HUES48 (cell line): ENCODE data around the gene NLRP6.

Experiments used
- H3K27ac ChIP-seq: one replicate; pipeline ENCODE4 v1.7.0; 2013; ENCODE audit warnings: low read depth, low read length, inconsistent platforms
- H3K27me3 ChIP-seq: 2 replicates; pipeline ENCODE4 v1.6.1; 2013; ENCODE audit warnings: mild to moderate bottlenecking, low read length; ENCODE audit not compliant: control insufficient read depth, insufficient read depth
- H3K36me3 ChIP-seq: 2 replicates; pipeline ENCODE4 v1.6.1; 2013; ENCODE audit warnings: low read length; ENCODE audit not compliant: control insufficient read depth, insufficient read depth
- H3K4me1 ChIP-seq: 2 replicates; pipeline ENCODE4 v1.6.1; 2013; ENCODE audit warnings: mild to moderate bottlenecking, low read length; ENCODE audit not compliant: control insufficient read depth, insufficient read depth
- H3K4me3 ChIP-seq: 2 replicates; pipeline ENCODE4 v1.5.1; 2013; ENCODE audit warnings: mild to moderate bottlenecking, low read depth, low read length
- H3K9ac ChIP-seq: 2 replicates; pipeline ENCODE4 v1.6.1; 2013; ENCODE audit warnings: mild to moderate bottlenecking, low read depth, low read length, moderate library complexity
- H3K9me3 ChIP-seq: 2 replicates; pipeline ENCODE4 v1.6.1; 2013; ENCODE audit warnings: low read length; ENCODE audit not compliant: control insufficient read depth, insufficient read depth

The NLRP6 gene

GRCh38 chr11:289712-290620 is 11.8 kb downstream of the NLRP6 start:
- peak overlapping the region; percentile 37; the same call in 1 of the 2 replicates for H3K4me3 ChIP-seq
- H3K4me1 ChIP-seq: peaks cover 13% of the 10 kb centered on the region
- no peak overlapping the region for H3K27ac ChIP-seq
- no peaks in the 10 kb centered on the region for H3K9me3 ChIP-seq
- H3K9ac ChIP-seq: no peak overlapping the region
- H3K27me3 ChIP-seq: peaks cover 26% of the 10 kb centered on the region
- peaks cover 31% of the 10 kb centered on the region for H3K36me3 ChIP-seq

DNA sequence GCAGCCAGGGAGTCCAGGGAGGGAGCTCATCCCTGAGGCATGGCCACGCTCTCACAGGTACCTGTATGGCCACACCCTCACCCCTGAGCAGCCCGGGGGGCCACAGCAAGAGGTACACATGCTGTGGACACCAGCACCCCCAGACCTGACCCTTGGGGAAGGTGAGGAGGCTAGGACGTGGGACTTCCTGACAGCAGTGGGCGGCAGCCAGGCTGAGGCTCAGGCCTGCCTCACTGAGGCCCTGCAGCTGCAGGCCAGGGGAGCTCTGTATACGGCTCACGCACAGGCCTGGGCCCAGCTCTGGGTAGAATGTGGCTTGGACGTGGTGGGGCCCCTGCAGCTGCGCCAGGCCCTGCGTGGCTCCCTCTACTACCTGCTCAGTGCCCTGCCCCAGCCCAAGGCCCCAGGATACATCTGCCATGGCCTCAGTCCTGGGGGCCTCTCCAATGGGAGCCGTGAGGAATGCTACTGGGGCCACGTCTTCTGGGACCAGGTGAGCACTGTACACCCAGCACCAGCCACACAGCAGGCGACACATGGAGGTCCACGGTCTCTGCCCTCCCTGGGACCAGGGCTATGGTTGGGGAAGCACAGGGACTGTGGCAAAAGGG is 12.5 kb downstream of the NLRP6 start:
- Histone ChIP-seq H3K9ac (no peak overlapping the region), H3K4me1 (peaks cover 13% of the 10 kb centered on the region), H3K27ac (no peak overlapping the region), H3K9me3 (no peaks in the 10 kb centered on the region), H3K4me3 (no peak overlapping the region), H3K27me3 (peaks cover 25% of the 10 kb centered on the region), H3K36me3 (peaks cover 37% of the 10 kb centered on the region)

DNA sequence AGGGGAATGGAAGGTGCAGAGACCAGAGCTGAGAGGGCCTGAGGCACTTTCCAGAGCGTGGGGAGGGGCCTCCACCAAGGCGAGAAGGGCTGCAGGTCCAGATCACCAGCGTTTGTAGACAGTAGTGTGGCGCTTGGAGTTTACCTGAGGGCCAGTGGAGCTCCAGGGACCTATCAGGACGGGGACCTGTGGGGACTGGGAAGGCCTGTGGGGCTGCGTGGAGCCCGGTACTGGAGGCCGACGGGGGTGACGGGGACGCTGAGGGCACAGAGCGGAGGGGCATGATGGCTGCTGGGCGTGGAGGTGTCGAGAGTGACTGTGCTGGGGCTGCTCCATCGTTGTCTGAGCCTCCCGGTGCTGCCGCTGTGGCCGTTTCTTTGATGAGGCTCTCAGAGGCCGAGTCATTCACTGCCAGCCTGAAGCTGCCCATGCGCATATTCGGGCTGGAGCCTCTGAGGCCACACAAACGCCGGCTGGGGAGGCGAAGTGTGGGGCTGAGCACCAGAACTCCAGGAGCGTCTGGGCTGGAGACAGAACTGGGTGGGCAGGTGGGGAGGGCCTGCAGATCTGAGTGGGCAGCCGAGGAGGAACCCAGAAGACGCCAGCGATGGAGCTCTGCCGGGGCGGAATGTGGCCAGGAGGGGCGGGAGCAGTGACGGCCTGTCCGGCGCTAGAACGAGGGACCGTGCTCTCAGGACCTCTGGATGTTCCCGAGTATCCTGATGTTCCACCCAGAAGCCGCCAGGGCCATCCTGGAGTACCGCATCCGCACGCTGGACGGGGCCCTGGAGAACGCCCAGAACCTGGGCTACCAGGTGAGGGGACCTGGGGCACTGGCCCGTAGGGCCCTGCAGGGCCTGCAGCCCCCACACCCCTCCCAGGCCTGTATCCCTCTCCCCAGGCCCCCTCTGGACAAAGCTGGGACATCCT is 13.3 kb downstream of the NLRP6 start:
- Histone ChIP-seq H3K4me1 (peaks cover 13% of the 10 kb centered on the region), H3K36me3 (peaks cover 37% of the 10 kb centered on the region), H3K4me3 (no peak overlapping the region), H3K27ac (no peak overlapping the region), H3K9me3 (no peaks in the 10 kb centered on the region), H3K27me3 (peaks cover 19% of the 10 kb centered on the region), H3K9ac (no peak overlapping the region)

- no peak overlapping the region for H3K27ac ChIP-seq
- peaks cover 13% of the 10 kb centered on the region for H3K27me3 ChIP-seq
- H3K9ac ChIP-seq: no peak overlapping the region
- H3K36me3 ChIP-seq: peaks cover 37% of the 10 kb centered on the region
- H3K9me3 ChIP-seq: no peaks in the 10 kb centered on the region
- no peak overlapping the region for H3K4me3 ChIP-seq
- peaks cover 13% of the 10 kb centered on the region for H3K4me1 ChIP-seq
Observed at GRCh38 chr11:292211-293121, 14.3 kb downstream of the NLRP6 start.

DNA sequence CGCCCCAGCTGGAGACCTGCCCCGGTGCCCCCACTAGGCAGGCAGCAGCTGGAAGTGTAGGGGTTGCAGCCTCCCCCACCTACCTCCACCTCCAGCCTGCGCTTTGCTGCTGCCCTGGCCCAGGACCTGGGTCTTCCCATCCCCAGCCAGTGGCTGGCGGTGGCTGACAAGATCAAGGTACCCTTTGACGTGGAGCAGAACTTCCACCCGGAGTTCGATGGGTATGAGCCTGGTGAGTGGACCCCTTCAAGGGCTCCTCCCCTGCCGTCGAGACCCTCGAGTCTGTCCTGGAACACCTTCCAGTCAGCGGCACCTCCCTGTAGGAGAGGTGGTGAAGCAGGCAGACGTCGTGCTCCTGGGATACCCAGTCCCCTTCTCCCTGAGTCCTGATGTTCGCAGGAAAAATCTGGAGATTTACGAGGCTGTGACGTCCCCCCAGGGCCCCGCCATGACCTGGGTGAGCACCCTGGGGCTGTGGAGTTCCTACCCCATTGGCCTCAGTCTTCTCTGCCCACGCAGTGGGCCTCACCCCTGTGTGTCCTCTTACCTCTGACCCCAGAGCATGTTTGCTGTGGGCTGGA is 15.2 kb downstream of the NLRP6 start:
- Histone ChIP-seq H3K9ac (no peak overlapping the region), H3K36me3 (peaks cover 37% of the 10 kb centered on the region), H3K27me3 (peaks cover 4% of the 10 kb centered on the region), H3K27ac (no peak overlapping the region), H3K4me3 (no peak overlapping the region), H3K4me1 (peaks cover 13% of the 10 kb centered on the region), H3K9me3 (no peaks in the 10 kb centered on the region)

DNA sequence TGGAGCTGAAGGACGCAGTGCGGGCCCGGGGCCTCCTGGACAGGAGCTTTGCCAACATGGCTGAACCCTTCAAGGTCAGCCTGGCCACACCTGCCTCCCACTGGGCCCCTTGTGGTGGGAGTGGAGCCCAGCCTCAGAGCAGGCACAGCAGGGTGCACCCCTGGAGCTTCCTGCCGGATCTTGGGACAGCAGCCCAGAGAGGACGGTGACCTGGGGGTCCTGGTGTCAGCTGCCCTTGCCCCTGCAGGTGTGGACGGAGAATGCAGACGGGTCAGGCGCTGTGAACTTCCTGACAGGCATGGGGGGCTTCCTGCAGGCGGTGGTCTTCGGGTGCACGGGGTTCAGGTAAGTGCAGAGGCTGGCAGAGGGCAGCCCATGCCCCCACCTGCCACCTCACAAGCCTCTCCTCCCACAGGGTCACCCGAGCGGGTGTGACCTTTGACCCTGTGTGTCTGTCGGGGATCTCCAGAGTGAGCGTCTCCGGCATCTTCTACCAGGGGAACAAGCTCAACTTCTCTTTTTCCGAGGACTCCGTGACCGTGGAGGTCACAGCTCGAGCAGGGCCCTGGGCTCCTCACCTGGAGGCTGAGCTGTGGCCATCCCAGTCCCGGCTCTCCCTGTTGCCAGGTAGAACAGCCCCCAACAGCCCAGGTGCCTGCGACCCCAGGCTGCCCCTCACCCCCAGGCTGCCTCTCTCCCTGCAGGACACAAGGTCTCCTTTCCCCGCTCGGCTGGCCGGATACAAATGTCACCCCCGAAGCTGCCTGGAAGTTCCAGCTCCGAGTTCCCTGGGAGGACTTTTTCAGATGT is 15.8 kb downstream of the NLRP6 start:
- no peaks in the 10 kb centered on the region for H3K27me3 ChIP-seq
- H3K36me3 ChIP-seq: peaks cover 37% of the 10 kb centered on the region
- H3K27ac ChIP-seq: no peak overlapping the region
- no peak overlapping the region for H3K4me3 ChIP-seq
- no peak overlapping the region for H3K9ac ChIP-seq
- H3K4me1 ChIP-seq: peaks cover 13% of the 10 kb centered on the region
- no peaks in the 10 kb centered on the region for H3K9me3 ChIP-seq

DNA sequence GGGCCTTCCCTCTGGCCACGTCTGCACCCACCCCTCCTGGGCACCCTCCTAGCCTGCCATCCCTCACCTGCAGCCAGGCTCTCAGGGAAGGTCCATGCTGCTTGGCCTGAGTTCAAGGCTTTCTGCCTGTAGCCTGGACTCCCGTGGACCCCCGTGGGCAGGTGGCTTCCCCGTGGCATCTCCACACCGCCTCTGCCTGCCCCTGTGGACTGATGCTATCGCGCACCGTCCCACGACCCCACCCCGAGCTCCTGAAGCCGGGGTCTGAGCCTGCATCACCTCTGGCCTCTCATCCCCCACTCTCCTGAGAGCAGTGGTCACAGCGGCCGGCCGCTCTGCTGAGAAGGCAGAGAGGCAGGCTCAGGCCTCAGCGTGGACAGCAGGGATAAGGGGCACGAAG is 16.6 kb downstream of the NLRP6 start:
- H3K36me3 ChIP-seq: peaks cover 37% of the 10 kb centered on the region
- H3K9me3 ChIP-seq: no peaks in the 10 kb centered on the region
- no peaks in the 10 kb centered on the region for H3K27me3 ChIP-seq
- H3K4me1 ChIP-seq: peaks cover 9% of the 10 kb centered on the region; the same call in 1 of the 2 replicates
- no peak overlapping the region for H3K4me3 ChIP-seq
- no peak overlapping the region for H3K27ac ChIP-seq
- H3K9ac ChIP-seq: no peak overlapping the region

DNA sequence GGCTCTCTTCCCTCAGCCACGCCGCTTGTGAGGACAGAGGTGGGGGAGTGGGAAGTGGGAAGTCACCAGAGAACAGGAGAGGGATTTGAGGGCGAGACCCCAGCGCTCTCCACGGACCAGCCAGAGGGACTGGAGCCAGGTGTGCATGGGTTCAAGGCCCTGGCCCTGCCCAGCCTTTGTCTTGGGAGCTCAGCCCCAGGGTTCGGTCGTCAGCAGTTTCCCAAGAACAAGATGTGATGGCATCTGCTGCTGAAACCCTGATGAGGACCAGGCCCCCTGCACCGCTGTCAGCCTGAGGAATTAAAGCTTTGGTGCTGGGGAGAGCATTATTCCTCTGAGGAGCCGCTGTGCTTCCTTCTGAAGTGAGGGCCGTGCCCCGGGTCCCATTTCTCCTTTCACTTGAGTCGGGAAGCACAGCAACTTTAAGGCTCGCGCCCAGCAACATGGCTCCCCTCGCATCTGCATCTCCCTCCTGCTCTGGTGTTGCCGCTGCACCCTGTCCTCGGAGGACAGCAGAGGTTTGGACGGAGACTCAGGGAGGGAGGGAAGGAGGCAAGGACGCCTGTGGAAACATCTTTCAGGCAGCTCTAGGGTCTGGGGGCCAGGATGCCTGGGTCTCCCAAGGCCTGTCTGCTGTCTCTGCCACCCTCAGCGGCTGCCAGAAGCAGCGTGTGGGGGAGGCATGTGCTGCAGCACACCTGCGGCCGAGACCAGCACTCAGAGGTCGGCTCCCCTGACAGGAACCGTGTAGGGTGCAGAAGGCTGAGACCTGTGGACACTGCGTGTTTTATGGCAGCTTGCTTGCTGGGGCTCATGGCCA is 17.4 kb downstream of the NLRP6 start:
- Histone ChIP-seq H3K4me1 (peaks cover 14% of the 10 kb centered on the region), H3K4me3 (no peak overlapping the region), H3K9me3 (no peaks in the 10 kb centered on the region), H3K36me3 (peaks cover 34% of the 10 kb centered on the region), H3K9ac (no peak overlapping the region), H3K27me3 (no peaks in the 10 kb centered on the region), H3K27ac (no peak overlapping the region)
